ENCODE data around the gene ITSN1. TPM values are rescaled to one million over a fixed set of nuclear protein-coding genes. Genes with fewer than 3 reads are reported as not detected.

ITSN1 gene
- total RNA-seq, 1 donor from 2014 or later: 44.0 TPM

GRCh38 chr21:33762803-33763581 lies 120.7 kb downstream of the ITSN1 start:
- peaks cover 55% of the 10 kb centered on the region for H3K4me1 Mint-ChIP-seq (ENCODE audit: unreplicated experiment)
- H3K9me3 Mint-ChIP-seq (ENCODE audit: unreplicated experiment): no peaks in the 10 kb centered on the region
- H3K4me3 Mint-ChIP-seq (ENCODE audit: unreplicated experiment): no peak overlapping the region
- no peaks in the 10 kb centered on the region for H3K27me3 Mint-ChIP-seq (ENCODE audit: unreplicated experiment)
- H3K27ac Mint-ChIP-seq (ENCODE audit: unreplicated experiment): peak overlapping the region; percentile 98
- no peak for DNase-seq (ENCODE audit: extremely low spot score, unreplicated experiment)
- peaks cover 28% of the 10 kb centered on the region for H3K36me3 Mint-ChIP-seq (ENCODE audit: unreplicated experiment)
- TF ChIP-seq CTCF (IDR thresholded peaks at IDR 0.05): no peak

GRCh38 chr21:33763582-33763899 lies 121.2 kb downstream of the ITSN1 start:
- H3K4me1 Mint-ChIP-seq (ENCODE audit: unreplicated experiment): peaks cover 55% of the 10 kb centered on the region
- H3K9me3 Mint-ChIP-seq (ENCODE audit: unreplicated experiment): no peaks in the 10 kb centered on the region

GRCh38 chr21:33767236-33767635 lies 124.9 kb downstream of the ITSN1 start:
- Mint-ChIP-seq H3K4me1 (ENCODE audit: unreplicated experiment) (peaks cover 34% of the 10 kb centered on the region), H3K36me3 (ENCODE audit: unreplicated experiment) (peaks cover 50% of the 10 kb centered on the region), H3K9me3 (ENCODE audit: unreplicated experiment) (peaks cover 3% of the 10 kb centered on the region), H3K27ac (ENCODE audit: unreplicated experiment) (peak overlapping the region; percentile 40), H3K4me3 (ENCODE audit: unreplicated experiment) (no peak overlapping the region), H3K27me3 (ENCODE audit: unreplicated experiment) (no peaks in the 10 kb centered on the region)
- no peak for TF ChIP-seq CTCF (IDR thresholded peaks at IDR 0.05)
- DNase-seq (ENCODE audit: extremely low spot score, unreplicated experiment): no peak

More at GRCh38 chr21:33763582-33763899, 121.2 kb downstream of the ITSN1 start:
- Mint-ChIP-seq H3K27me3 (ENCODE audit: unreplicated experiment) (no peaks in the 10 kb centered on the region), H3K36me3 (ENCODE audit: unreplicated experiment) (peaks cover 28% of the 10 kb centered on the region), H3K27ac (ENCODE audit: unreplicated experiment) (peak overlapping the region; percentile 98), H3K4me3 (ENCODE audit: unreplicated experiment) (no peak overlapping the region)
- no peak for DNase-seq (ENCODE audit: extremely low spot score, unreplicated experiment)
- TF ChIP-seq CTCF (IDR thresholded peaks at IDR 0.05): no peak

- Mint-ChIP-seq H3K4me1 (ENCODE audit: unreplicated experiment) (peaks cover 27% of the 10 kb centered on the region), H3K36me3 (ENCODE audit: unreplicated experiment) (peaks cover 54% of the 10 kb centered on the region), H3K9me3 (ENCODE audit: unreplicated experiment) (peaks cover 3% of the 10 kb centered on the region), H3K27me3 (ENCODE audit: unreplicated experiment) (no peaks in the 10 kb centered on the region), H3K27ac (ENCODE audit: unreplicated experiment) (no peak overlapping the region), H3K4me3 (ENCODE audit: unreplicated experiment) (no peak overlapping the region)
- no peak for DNase-seq (ENCODE audit: extremely low spot score, unreplicated experiment)
- no peak for TF ChIP-seq CTCF (IDR thresholded peaks at IDR 0.05)
Measured at GRCh38 chr21:33767960-33768359, 125.7 kb downstream of the ITSN1 start.

- Mint-ChIP-seq H3K9me3 (ENCODE audit: unreplicated experiment) (peaks cover 3% of the 10 kb centered on the region), H3K4me3 (ENCODE audit: unreplicated experiment) (no peak overlapping the region), H3K36me3 (ENCODE audit: unreplicated experiment) (peaks cover 48% of the 10 kb centered on the region), H3K27me3 (ENCODE audit: unreplicated experiment) (no peaks in the 10 kb centered on the region), H3K4me1 (ENCODE audit: unreplicated experiment) (peaks cover 20% of the 10 kb centered on the region), H3K27ac (ENCODE audit: unreplicated experiment) (no peak overlapping the region)
- DNase-seq (ENCODE audit: extremely low spot score, unreplicated experiment): no peak
- no peak for TF ChIP-seq CTCF (IDR thresholded peaks at IDR 0.05)
Measured at GRCh38 chr21:33769057-33769456, 126.8 kb downstream of the ITSN1 start.

Measured in osteocyte (in vitro differentiated cells).